Ureter (tissue), 1 donor: Measurements from ENCODE around the gene ATP6V0E1. TPM values are rescaled to one million over a fixed set of nuclear protein-coding genes. Genes with fewer than 3 reads are reported as not detected.
"Not testable (repeated sequence)": the region's sequence is repeated elsewhere in the genome, so short reads cannot be mapped to it uniquely, and the experiment has no call there.

ENCODE experiments used
- DNase-seq: peaks from one replicate; pipeline ENCODE4 v3.0.0-alpha.2; 2020; ENCODE audit warnings: low spot score
- total RNA-seq: library from RNA; stranded (reverse); gene quantifications from one replicate; pipeline ENCODE4 v1.2.4, GENCODE V29; 2023
- donor health status: DM: yes; HTN: yes; CAD: no.

ATP6V0E1 gene
- total RNA-seq, 1 donor from 2014 or later = 208 TPM

DNA sequence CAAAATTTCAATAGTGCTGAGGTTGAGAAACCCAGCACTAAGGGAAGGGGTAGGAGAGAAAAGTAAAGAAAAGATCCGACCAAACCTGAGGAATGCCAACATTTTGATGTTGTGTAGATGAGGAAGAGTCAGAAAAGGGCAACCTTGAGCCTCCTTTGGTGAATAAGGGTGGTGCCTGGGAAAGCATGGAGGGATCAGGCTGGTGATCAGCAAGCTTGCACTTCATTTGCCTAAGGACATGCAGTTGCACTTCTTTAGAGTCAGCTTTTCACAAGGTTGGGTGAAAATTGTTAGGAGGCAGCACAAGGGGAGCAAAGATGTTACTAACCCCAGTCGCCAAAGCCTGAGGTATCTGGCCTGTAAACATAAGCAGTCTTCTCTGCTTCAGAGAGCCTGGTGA, 20.4 kb downstream of the ATP6V0E1 start:
- DNase-seq = no peak

GRCh38 chr5:173004447-173004846, 20.9 kb downstream of the ATP6V0E1 start:
- no peak for DNase-seq

DNA sequence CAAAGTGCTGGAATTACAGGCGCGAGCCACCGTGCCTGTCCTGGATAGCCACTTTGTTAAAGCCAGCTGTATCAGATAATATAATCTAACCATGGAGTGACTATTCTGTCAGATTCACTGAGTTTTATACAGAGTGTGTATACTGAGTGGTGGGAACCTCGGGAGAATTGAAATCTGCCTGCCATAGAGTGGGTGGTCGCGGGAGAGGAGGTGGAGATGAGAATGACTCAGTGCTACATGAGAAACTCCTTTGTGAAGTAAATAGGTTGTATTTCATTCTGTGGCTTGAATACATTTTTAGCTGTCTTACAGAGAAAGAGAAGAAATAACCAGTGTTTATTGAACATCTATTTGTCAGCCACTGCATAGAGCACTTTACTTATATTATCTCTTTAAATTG, 26.4 kb downstream of the ATP6V0E1 start:
- no peak for DNase-seq

DNA sequence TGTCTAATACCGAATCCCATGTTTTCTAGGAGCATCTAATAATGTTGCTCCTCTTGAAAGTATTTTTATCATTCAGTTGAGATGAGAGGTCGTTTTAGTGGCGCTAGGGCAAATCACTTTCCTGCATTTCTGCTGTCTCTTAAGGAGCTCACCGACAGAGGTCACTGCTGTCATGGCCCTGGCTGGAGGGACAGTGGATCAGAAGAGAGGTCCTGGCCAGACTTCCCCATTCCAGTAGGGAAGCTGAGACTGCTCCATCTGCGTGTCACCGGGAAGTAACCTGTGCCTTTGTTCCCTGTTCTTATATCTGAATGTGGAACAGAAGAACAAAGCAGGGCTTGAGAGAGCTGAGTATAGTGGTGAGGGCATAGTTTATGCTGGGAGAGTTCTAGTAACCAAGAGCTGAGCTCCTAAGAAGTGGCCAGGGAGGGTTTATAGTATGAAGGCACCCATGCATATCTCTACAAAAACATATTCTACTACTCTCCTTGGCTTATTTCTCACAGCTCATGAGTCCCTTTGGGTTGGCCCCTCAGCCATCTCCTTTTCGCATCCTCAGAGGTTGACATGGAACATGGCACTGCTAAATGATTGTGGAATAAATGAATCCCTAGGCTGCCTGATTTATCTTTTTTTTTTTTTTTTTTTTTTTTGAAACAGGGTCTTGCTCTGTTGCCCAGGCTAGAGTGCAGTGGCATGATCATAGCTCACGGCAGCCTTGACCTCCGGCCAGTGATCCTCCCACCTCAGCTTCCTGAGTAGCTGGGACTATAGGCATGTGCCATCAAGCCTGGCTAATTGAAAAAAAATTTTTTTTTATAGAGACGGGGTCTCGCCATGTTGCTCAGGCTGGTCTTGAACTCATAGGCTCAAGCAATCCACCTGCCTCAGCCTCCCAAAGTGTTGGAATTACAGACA, 27.2 kb downstream of the ATP6V0E1 start:
- no peak for DNase-seq

DNA sequence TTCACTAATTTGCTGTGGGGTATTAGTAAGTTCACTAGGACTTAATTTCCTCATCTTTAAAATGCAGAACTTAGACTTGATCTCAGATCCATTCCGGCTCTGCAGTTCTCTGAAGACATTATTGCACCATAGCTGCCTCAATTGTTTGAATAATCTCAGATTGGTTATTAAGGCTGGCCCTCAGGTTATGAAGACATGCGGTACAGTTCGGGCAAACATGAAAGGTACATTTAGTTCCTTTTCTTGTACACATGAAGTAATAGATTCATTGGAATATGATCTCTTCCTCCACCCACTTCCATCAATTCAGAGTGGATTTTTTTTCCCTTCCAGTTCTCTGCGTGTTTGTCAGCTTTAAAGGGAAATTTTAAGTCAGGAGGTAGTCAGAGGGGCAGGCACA, 28.0 kb downstream of the ATP6V0E1 start:
- no peak for DNase-seq

GRCh38 chr5:173012882-173013281, 29.3 kb downstream of the ATP6V0E1 start:
- peak; percentile 7 for DNase-seq

DNA sequence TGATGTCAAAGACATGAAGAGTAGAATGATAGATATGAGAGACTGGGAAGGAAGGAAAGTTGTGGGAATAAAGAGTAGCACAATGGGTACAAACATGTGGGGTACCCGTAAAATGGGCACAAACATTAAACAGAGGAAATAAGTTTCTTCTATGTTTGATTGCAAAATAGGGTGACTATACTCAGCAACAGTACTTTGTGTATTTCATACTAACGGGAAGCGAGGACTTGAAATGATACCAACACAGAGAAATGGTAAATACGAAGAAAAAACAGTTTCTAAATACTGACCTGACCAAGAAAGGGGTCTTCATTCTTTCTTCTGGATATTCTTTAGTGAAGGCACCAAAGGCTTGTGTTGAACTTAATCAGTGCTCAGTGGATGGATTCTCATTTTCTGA, 31.1 kb downstream of the ATP6V0E1 start:
- DNase-seq = no peak

DNA sequence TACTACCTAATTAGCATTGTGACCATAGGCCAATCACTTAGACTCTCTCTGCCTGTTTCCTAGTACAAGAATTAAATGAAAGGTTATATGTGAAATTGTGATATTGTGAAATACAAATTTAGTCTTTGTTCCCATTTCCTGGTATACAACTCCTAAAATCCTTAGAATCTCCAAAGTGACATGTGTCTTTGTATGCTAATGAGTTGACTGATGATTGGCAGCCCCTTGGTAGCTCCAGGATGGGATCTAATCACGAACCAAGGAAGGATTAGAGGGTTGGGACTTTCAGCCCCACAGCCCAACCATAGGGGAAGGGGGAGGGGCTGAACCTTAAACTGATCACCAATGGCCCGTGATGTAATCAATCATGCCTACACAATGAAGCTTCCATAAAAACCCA, 31.6 kb downstream of the ATP6V0E1 start:
- no peak for DNase-seq

DNA sequence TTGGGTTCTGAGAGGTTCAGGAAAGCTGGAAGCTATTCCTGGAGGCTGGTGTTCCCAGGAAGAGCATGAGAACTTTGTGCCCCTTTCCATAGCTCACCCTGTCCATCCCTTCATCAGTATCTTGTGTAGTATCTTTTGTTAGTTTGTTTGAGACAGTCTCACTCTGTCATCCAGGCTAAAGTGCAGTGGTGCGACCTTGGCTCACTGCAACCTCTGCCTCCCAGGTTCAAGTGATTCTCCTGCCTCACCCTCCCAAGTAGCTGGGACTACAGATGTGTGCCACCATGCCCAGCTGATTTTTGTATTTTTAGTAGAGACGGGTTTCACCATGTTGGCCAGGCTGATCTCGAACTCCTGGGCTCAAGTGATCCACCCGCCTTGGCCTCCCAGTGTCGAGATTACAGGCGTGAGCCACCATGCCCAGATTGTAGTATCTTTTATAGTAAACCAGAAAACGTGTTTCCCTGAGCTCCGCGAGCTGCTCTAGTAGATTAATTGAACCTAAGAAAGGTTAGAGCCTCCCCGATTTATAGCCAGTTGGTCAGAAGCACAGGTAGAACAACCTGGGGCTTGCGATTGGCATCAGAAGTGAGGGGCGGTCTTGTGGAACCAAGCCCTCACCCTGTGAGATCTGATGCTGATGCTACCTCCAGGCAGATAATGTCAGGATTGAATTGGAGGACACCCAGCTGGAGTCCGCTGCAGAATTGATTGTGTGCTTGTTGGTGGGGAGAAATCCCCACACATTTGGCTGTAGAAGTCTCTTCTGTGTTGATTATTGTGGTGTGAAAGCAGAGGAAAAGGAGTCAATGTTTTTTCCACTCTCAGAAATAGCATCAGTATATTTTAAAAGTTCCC, 32.3 kb downstream of the ATP6V0E1 start:
- peak; percentile 26 for DNase-seq

- peak; percentile 3 for DNase-seq
Observed at GRCh38 chr5:173016598-173017046, 33.1 kb downstream of the ATP6V0E1 start.

DNA sequence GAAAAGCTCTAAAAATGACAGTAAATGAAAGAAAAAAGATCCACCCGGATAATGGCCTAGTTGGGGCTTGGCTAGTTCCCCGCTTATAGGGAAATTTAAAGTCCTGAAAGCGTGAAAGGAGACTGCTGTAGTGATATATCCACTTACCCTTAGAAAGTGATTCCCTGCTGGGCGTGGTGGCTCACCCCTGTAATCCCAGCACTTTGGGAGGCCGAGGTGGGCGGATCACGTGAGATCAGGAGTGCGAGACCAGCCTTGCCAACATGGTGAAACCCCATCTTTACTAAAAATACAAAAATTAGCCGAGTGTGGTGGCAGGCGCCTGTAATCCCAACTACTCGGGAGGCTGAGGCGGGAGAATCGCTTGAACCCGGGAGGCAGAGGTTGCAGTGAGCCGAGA, 33.5 kb downstream of the ATP6V0E1 start:
- not testable (repeated sequence) for DNase-seq

DNA sequence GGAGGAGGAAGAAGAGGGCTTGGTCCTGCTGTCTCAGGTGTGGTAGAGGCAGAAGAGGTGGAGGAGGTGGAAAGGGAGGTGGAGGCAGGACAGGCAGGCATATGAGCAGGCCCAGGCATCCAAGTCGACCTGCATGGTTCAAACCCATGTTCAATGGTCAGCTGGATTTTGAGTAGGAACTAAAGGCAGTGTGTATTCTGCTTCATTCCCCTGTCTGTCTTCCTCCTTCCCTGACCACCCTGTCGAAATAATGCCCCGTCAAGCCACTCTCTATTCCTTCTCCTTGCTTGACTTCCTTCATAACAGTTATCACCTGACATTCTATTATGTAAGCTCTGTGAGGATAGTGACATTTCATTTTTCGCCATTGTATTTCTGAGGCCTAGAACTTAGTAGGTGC, 34.8 kb downstream of the ATP6V0E1 start:
- DNase-seq = no peak

DNA sequence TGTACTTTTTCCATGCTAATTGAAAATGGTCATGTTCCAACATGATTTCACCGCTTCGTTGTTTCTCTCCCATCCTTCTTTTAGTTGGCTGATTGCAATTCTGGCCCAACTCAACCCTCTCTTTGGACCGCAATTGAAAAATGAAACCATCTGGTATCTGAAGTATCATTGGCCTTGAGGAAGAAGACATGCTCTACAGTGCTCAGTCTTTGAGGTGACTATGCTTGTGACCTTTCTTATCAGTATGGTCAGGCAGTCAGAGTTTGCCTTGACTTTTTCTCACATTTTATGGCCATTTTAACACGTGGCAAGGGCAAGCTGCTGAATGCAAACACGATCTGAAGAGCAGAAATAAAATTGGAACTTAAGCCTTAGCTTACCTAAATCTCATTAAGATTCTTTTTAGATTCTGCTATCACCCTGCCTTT, 36.6 kb downstream of the ATP6V0E1 start:
- DNase-seq = no peak

- no peak for DNase-seq
Observed at GRCh38 chr5:173020643-173021042, 37.1 kb downstream of the ATP6V0E1 start.

DNA sequence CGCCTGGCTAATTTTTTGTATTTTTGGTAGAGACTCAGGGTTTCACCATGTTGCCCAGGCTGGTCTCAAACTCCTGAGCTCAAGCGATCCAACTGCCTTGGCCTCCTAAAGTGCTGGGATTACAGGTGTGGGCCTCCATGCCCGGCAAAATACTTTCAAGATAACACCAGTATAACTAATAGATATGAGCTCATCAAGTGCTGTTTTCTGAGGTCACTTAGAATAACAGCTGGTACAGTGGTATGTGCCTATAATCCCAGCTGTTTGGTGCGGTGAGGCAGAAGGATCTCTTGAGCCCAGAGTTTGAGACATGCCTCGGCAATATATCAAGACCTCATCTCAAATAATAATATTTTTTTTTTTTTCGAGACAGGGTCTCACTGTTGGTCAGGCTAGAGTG, 42.1 kb downstream of the ATP6V0E1 start:
- no peak for DNase-seq

DNA sequence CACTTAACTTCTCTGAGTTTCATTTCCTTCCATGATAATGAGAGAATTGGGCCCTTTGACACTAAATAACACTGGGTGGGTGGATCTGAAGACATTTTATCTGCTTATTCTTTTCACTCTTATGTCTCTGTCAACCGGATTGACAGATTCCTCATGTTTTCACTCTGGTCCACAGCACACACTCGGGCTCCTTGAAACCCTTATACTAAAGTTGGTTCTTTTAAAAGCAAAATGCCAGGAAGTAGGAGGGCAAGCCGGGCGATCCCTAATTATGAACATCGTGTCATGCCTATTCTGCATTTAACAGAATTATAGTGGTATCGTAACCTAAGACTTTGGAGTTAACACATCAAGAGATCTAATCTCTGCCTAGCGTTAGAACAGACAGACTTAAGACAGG, 44.3 kb downstream of the ATP6V0E1 start:
- no peak for DNase-seq

DNA sequence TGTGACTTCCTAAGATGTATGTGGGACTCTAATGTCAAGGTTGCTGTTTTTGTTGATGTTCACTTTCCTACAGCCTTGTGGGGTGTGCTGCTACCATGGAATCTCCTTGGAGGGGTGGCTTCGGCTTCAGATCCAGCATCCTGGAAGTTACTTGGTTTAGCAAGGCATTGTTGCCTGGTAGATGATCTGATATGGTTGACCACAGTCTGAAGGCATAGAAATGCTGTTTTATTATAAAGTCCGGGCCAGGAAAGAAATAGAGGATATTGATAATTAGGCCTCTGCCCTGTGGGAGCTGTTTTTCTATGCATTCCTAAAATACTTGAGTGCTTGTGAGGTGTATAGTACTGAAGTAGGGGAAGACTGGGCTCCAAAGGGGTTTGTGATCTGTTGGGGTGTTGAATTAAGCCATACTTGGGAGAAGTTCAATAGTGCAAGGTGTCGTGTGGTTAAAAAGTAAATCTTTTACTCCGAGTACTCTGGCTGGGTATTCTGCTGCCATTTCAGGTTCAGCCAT, 45.3 kb downstream of the ATP6V0E1 start:
- no peak for DNase-seq

GRCh38 chr5:173029499-173029921, 45.9 kb downstream of the ATP6V0E1 start:
- no peak for DNase-seq

- not testable (repeated sequence) for DNase-seq
Observed at GRCh38 chr5:173032096-173032495, 48.5 kb downstream of the ATP6V0E1 start.

DNA sequence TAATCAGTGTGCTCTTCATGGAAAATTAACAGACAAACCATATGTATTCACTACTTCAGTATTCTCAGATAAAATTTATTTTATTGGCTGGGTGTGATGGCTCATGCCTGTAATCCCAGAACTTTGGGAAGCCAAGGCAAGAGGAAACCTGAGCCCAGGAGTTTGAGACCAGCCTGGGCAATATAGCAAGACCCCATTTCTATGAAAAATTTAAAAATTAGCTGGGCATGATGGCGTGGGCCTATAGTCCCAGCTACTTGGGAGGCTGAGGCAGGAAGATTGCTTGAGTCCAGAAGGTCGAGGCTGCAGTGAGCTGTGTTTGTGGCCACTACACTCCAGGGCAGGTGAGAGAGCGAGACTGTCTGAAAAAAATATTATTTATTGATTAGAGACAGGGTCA, 49.2 kb downstream of the ATP6V0E1 start:
- no peak for DNase-seq

DNA sequence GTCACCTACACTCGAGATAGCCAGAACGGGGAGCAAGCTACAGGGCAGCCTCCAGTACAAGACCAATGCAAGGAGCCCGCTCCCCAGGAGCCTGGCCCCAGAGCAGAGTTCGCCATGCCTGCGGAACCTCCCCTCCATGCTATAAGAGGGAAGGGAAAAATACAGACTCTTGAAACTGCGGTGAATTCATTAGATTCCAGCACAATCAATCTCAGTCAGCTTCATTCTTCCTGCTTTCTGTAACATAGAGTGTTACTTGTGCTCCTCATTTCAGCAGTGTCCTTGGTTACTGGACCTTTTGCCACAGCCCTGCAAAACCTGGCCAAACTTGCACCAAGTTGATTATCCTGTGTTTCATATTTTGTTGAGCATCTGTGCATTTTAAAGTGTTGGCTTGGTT, 50.4 kb downstream of the ATP6V0E1 start:
- DNase-seq = no peak
